ENCODE results near the gene KCNA10. TPM values are rescaled to one million over a fixed set of nuclear protein-coding genes. Genes with fewer than 3 reads are reported as not detected.

The KCNA10 gene
- total RNA-seq, 2 experiments from 2014 or later: not detected

DNA sequence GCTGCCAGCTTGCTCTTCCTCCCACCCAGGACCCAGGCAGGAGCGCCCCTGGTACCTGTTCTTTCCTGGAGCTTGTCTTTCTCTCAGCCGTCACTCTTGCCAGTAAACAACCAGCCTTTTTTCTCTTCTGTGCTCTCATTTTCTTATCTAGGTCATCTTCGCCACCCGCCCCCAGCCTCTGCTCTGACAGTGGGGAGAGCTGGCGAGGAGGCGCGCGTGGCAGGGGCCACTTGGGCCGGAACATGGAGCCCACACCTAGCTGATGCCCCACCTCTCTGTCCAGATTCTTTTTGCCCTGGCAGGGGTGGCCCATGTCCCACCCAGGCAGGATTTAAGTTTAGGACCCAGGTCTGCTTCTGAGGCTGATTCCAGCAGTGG, 35.7 kb downstream of the KCNA10 start:
- DNase-seq: no peak
- H3K27me3 Mint-ChIP-seq (ENCODE audit: low read depth): peaks cover 8% of the 10 kb centered on the region
- H3K9me3 Mint-ChIP-seq (ENCODE audit: insufficient read depth): no peaks in the 10 kb centered on the region
- H3K4me3 Mint-ChIP-seq: no peak overlapping the region
- no peaks in the 10 kb centered on the region for H3K4me1 Mint-ChIP-seq (ENCODE audit: low read depth)
- H3K27ac Mint-ChIP-seq: no peak overlapping the region
- ATAC-seq: no peak
- ChIA-PET CTCF (interaction anchor here (0.5 to 4.2 kb wide), 4 partner anchors 13 to 461 kb away, joined by 3 to 37 read pairs (median 4); no protein-coding TSS in a partner anchor), POLR2A (no interaction called here)
- no peaks in the 10 kb centered on the region for H3K36me3 Mint-ChIP-seq (ENCODE audit: low read depth)

DNA sequence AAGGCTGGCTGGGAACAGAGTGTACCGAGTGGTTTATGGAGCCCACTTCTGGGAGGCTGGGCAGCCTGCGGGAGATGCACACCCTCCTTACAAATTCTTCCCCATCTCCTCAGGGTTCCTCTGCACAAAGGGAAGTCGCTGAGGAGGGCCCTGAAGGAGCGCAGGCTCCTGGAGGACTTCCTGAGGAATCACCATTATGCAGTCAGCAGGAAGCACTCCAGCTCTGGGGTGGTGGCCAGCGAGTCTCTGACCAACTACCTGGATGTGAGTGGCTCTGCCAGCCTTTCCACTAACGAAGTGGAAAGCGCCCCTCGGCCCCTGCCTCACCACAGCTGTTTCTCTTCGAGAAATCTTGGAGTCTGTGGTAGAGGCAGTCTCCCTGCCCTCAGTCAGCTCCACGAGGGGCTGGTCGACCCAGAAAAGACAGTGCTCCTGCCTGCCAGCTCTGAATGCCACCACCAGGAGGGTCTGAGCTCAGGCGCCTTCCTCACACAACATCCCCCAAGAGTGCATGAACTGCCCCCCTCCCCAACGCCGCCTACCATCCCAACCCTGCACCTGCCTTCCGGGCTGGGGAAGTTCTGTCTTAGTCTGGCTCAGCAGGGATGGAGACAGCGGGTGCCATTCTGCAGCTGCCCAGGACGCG, 36.2 kb downstream of the KCNA10 start:
- no peak for ATAC-seq
- no peaks in the 10 kb centered on the region for H3K36me3 Mint-ChIP-seq (ENCODE audit: low read depth)
- no peak for DNase-seq
- no peak overlapping the region for H3K27ac Mint-ChIP-seq
- H3K4me3 Mint-ChIP-seq: no peak overlapping the region
- no peaks in the 10 kb centered on the region for H3K4me1 Mint-ChIP-seq (ENCODE audit: low read depth)
- CTCF ChIA-PET: interaction anchor here (0.5 to 4.2 kb wide), 4 partner anchors 13 to 462 kb away, joined by 3 to 37 read pairs (median 4); no protein-coding TSS in a partner anchor
- peaks cover 8% of the 10 kb centered on the region for H3K27me3 Mint-ChIP-seq (ENCODE audit: low read depth)
- POLR2A ChIA-PET: interaction anchor here (0.6 kb wide), 1 partner anchor 1418 kb away, joined by 3 read pairs; no protein-coding TSS in a partner anchor
- H3K9me3 Mint-ChIP-seq (ENCODE audit: insufficient read depth): no peaks in the 10 kb centered on the region

DNA sequence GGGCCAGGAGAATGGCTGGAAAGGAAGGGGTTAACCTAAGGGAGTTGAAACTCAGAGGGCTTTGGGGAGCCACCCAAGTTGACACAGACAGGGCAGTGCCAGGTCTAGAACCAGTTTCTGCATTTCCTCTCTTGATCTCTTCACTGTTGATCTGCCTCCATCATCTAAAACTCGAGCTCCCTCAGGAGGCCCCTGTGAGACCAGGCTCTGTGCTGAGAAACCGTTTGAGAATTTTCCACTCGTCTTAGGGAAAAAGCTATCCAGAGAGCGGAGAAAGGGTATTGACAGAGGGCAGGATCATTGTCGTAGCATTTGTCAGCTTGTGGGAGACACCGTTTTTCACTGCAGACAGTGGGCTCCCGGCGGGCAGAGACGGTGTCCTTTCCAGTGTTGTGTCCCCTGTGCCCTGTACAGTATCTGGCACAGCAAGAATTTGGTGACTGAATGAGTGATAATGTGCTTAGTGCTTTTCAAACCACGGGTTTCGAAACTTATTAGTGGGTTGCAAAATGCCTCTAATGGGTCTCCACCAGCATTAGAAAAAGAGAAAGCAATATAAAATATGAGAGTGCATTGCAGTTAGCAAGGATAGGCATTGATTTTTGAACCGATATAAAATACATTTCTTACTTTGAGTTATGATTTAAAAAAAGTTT, 36.9 kb downstream of the KCNA10 start:
- H3K4me3 Mint-ChIP-seq: no peak overlapping the region
- H3K27ac Mint-ChIP-seq: no peak overlapping the region
- H3K27me3 Mint-ChIP-seq (ENCODE audit: low read depth): peaks cover 10% of the 10 kb centered on the region

DNA sequence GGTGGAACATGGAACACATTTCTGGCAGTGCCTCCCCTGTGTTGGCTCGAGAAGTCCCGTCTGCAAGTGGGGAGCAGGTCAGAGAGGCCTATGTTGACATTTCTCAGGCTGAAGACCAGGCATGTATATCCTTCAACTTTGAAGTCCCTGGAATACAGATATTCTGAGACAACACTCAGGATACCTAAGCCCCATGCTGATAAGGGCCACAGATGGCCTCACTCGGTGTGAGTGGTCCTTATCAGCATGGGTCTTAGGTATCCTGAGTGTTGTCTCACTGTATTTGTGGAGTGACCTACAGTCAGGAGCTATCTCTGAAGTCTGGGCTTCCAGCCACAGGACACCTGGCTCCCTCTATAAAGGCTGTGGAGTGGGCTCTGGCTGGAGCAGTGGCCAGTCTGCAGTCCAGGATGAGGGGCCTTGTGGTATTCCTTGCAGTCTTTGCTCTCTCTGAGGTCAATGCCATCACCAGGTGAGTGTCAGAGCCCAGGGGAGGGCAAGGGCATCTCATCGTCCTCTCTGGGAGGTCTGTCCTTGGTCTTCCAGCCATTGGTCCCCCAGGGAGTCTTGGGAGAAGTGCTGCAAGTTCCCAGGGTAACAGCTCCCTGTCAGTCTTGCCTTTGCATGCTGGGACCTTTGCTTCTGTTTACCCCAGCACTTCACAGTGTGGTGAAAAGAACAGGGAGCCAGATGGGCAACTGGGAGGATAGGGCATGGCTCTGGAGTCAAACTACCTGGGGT, 38.4 kb downstream of the KCNA10 start:
- no peak overlapping the region for H3K4me3 Mint-ChIP-seq
- H3K9me3 Mint-ChIP-seq (ENCODE audit: insufficient read depth): no peaks in the 10 kb centered on the region
- POLR2A ChIA-PET: no interaction called here
- H3K4me1 Mint-ChIP-seq (ENCODE audit: low read depth): no peaks in the 10 kb centered on the region
- CTCF ChIA-PET: interaction anchor here (0.5 to 4.2 kb wide), 3 partner anchors 16 to 272 kb away, joined by 4 to 37 read pairs (median 4); no protein-coding TSS in a partner anchor
- no peak overlapping the region for H3K27ac Mint-ChIP-seq
- ATAC-seq: no peak
- peaks cover 14% of the 10 kb centered on the region for H3K27me3 Mint-ChIP-seq (ENCODE audit: low read depth)
- H3K36me3 Mint-ChIP-seq (ENCODE audit: low read depth): no peaks in the 10 kb centered on the region
- DNase-seq: no peak

More for the DNA sequence above, 36.9 kb downstream of the KCNA10 start:
- DNase-seq (no peak), ATAC-seq (no peak)
- CTCF ChIA-PET: interaction anchor here (1.6 to 4.2 kb wide), 3 partner anchors 14 to 275 kb away, joined by 3 to 37 read pairs (median 4); no protein-coding TSS in a partner anchor
- Mint-ChIP-seq H3K9me3 (ENCODE audit: insufficient read depth) (no peaks in the 10 kb centered on the region), H3K4me1 (ENCODE audit: low read depth) (no peaks in the 10 kb centered on the region), H3K36me3 (ENCODE audit: low read depth) (no peaks in the 10 kb centered on the region)
- POLR2A ChIA-PET: no interaction called here

DNA sequence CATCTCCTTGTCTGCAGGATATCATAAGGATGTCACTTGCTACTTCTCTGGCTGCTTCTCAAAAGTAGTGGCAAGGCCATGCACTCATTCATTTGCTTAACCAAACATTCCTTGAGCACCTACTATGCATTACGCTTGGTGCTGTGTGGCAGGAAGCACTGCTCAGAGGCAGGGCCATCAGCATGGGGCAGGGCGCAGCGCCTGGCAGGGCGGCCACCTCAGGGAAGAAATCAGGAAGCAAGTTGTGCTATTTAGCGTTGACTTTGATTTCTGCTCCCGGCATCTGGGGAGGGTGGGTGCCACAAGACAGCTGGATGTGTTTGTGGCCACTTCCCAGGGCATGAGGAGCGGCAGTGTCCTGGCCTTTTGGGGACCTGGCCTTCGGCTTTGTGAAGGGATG, 40.1 kb downstream of the KCNA10 start:
- Mint-ChIP-seq H3K9me3 (ENCODE audit: insufficient read depth) (no peaks in the 10 kb centered on the region), H3K27me3 (ENCODE audit: low read depth) (peaks cover 14% of the 10 kb centered on the region), H3K4me1 (ENCODE audit: low read depth) (no peaks in the 10 kb centered on the region), H3K4me3 (no peak overlapping the region), H3K27ac (no peak overlapping the region), H3K36me3 (ENCODE audit: low read depth) (no peaks in the 10 kb centered on the region)
- POLR2A ChIA-PET: no interaction called here
- CTCF ChIA-PET: interaction anchor here (1.7 to 2.4 kb wide), 2 partner anchors 17 to 18 kb away, joined by 3 to 13 read pairs; no protein-coding TSS in a partner anchor
- no peak for ATAC-seq
- no peak for DNase-seq

DNA sequence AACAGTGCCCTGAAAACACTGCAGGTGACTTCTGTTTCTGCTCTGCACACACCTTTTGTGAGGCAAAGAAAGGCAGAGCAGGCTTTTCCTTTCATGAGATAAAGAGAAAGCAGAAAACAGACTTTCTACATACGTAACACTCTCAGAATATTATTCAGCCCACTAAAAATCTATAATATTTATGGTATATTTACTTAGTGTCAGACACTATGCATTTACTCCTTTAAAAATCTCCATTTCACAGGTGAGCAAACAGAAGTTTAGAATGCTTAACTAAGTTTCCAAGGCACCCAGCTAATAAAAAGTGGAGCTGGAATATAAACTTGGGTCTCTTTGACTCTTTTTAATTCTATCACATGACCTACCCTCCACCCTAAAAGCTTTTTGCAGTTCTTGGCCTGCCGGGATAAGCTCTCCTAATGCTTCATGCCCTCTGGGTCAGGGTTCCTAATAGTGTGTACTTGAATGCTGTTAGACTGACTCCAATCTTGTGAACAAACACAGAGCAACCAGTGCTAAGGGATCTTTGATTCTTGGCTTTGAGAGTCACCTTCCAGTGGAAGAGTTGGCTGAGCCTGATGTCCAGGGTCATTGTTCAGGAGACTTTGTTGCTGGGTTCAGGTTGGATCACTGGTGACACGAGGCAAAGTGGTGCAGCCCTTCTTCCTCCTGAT, 40.9 kb downstream of the KCNA10 start:
- CTCF ChIA-PET: interaction anchor here (1.7 to 2.4 kb wide), 2 partner anchors 18 kb away, joined by 3 to 13 read pairs; no protein-coding TSS in a partner anchor
- Mint-ChIP-seq H3K36me3 (ENCODE audit: low read depth) (no peaks in the 10 kb centered on the region), H3K4me1 (ENCODE audit: low read depth) (no peaks in the 10 kb centered on the region), H3K9me3 (ENCODE audit: insufficient read depth) (no peaks in the 10 kb centered on the region), H3K4me3 (no peak overlapping the region), H3K27ac (no peak overlapping the region), H3K27me3 (ENCODE audit: low read depth) (peaks cover 14% of the 10 kb centered on the region)
- no peak for ATAC-seq
- no peak for DNase-seq
- POLR2A ChIA-PET: no interaction called here

DNA sequence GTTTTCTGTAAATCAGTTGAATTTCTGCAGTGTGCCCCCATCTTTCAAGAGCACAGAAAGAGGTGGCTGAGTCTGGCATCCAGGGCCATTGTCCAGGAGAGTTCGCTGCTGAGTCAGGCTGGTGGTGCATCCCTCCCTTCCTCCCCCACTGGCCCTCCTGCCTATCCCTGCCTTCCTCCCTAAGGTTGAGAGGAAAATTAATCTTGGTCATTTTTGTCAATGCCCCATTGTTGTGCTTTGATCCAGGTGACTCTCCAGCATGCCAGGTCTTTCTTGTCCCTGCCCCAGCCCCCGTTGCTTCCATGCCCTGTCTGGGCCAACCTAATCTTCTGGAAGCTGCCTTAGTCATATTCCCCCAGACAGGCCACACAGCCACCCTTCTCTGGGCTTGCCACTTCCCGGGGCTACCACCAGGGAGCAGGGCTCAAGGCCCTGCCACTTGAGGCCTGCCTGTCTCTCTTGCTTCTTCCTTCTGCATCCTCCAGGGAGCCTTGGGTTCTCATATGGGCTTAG, 41.5 kb downstream of the KCNA10 start:
- H3K4me1 Mint-ChIP-seq (ENCODE audit: low read depth): no peaks in the 10 kb centered on the region
- H3K9me3 Mint-ChIP-seq (ENCODE audit: insufficient read depth): no peaks in the 10 kb centered on the region
- DNase-seq: no peak
- no peak overlapping the region for H3K4me3 Mint-ChIP-seq
- CTCF ChIA-PET: interaction anchor here (1.7 to 2.4 kb wide), 2 partner anchors 17 to 19 kb away, joined by 3 to 13 read pairs; no protein-coding TSS in a partner anchor
- no peak for ATAC-seq
- no peaks in the 10 kb centered on the region for H3K36me3 Mint-ChIP-seq (ENCODE audit: low read depth)
- POLR2A ChIA-PET: no interaction called here
- no peak overlapping the region for H3K27ac Mint-ChIP-seq
- peaks cover 14% of the 10 kb centered on the region for H3K27me3 Mint-ChIP-seq (ENCODE audit: low read depth)

DNA sequence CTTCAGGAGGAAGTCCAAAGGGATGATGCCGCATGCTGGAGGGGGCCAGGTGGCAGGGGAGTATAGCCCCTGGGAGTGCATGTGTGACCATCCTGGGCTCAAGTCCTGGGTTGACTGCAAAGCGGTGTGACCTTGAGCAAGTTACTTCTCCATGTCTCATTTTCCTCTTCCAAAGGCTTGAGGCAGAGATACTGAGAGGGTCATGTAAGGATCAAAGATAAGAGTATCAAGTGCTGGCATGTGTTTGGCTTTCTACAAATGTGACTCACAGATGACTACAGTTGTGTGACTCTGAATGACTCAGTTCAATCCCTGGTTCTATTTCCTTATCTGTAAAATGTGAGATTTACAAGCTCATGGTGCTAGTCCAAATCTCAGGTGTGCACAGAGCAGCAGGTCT, 41.9 kb downstream of the KCNA10 start:
- Mint-ChIP-seq H3K36me3 (ENCODE audit: low read depth) (no peaks in the 10 kb centered on the region), H3K27ac (no peak overlapping the region), H3K4me1 (ENCODE audit: low read depth) (no peaks in the 10 kb centered on the region), H3K9me3 (ENCODE audit: insufficient read depth) (no peaks in the 10 kb centered on the region), H3K4me3 (no peak overlapping the region), H3K27me3 (ENCODE audit: low read depth) (peaks cover 11% of the 10 kb centered on the region)
- ATAC-seq (no peak), DNase-seq (no peak)
- POLR2A ChIA-PET: no interaction called here
- CTCF ChIA-PET: interaction anchor here (1.7 to 2.4 kb wide), 2 partner anchors 17 to 19 kb away, joined by 3 to 13 read pairs; no protein-coding TSS in a partner anchor

DNA sequence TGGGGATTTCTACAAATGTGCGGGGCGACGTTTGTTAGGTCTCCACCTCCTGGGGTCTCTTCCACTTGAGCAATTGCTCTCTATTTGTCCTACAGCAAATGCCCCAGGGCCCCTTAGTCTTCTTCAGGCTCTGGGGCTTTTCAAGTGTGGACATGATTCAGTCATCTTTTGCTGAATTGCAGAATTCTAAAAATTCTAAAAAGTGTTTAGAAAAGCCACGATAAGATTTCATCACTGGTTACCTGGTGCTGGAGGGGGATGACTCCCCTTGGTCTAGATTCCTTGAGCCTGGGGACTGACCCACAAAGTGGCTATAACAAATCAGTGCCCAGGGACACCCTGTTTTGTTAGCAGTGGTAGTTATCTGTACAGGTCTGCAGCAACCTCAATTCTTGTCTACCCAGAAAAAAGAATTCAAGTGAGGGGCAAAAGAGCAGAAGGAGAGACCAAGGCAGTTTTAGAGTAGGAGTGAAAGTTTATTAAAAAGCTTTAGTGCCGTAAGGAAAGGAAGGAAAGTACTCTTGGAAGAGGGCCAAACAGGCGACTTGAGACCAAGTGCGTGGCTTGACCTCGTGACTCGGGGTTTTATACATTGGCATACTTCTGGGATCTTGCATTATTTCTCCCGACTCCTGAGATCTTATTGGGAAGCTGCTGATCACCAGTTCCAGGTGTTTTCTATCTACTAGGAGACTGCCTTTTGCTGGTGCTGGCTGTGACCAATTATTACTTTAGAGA, 42.8 kb downstream of the KCNA10 start:
- no peak overlapping the region for H3K27ac Mint-ChIP-seq

DNA sequence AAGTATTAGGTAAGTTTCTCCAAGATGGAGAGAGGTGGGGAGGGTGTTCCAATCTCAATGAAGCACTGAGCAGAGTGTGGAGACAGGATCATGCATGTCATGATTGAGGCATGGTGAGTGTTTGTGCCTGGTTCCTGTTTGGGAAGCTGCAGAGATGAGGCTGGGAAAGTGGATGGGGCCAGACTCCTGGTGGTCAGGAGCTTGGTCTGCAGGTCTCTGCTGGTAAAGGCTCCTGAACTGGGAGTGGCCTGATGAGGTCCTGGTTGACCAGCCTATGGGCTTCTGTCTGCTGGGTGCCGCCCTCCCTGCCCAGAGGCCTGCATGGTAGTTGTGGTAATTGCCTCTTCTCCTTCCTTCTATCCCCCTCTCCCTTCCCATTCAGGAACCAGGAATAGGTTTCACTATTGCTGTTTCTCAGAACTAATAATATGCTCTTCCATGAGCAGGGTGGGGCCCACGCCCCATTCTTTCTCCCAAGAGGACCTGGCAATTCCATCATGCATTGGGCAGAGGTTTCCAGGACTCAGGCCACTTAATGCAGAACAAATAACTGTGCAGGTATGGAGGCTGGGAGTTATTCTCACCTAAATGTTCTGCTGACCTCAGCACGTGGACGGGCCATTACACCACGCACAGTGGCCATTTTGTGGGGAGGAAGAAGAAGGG, 43.5 kb downstream of the KCNA10 start:
- ChIA-PET POLR2A (no interaction called here), CTCF (no interaction called here)
- Mint-ChIP-seq H3K4me1 (ENCODE audit: low read depth) (no peaks in the 10 kb centered on the region), H3K9me3 (ENCODE audit: insufficient read depth) (no peaks in the 10 kb centered on the region), H3K4me3 (no peak overlapping the region), H3K36me3 (ENCODE audit: low read depth) (no peaks in the 10 kb centered on the region), H3K27ac (no peak overlapping the region), H3K27me3 (ENCODE audit: low read depth) (peaks cover 11% of the 10 kb centered on the region)
- ATAC-seq (no peak), DNase-seq (no peak)

More for the DNA sequence above, 42.8 kb downstream of the KCNA10 start:
- no peaks in the 10 kb centered on the region for H3K4me1 Mint-ChIP-seq (ENCODE audit: low read depth)
- no peak for DNase-seq
- ChIA-PET POLR2A (no interaction called here), CTCF (no interaction called here)
- no peaks in the 10 kb centered on the region for H3K36me3 Mint-ChIP-seq (ENCODE audit: low read depth)
- H3K27me3 Mint-ChIP-seq (ENCODE audit: low read depth): peaks cover 10% of the 10 kb centered on the region
- no peaks in the 10 kb centered on the region for H3K9me3 Mint-ChIP-seq (ENCODE audit: insufficient read depth)
- H3K4me3 Mint-ChIP-seq: no peak overlapping the region
- no peak for ATAC-seq
